Large intestine (tissue), 3 donors: Measurements from ENCODE around the gene GALNT18. TPM values are rescaled to one million over a fixed set of nuclear protein-coding genes. Genes with fewer than 3 reads are reported as not detected.

ENCODE experiments used
- DNase-seq, 2 donors: peaks; one replicate each; pipeline versions ENCODE4 v3.0.0 to v3.0.0-alpha.2; 2013
- H3K27ac ChIP-seq: one replicate; pipeline ENCODE4 v1.5.1; 2013; ENCODE audit warnings: low read length
- H3K27me3 ChIP-seq: 2 replicates; pipeline ENCODE4 v1.6.1; 2013; ENCODE audit warnings: low read length; ENCODE audit not compliant: control insufficient read depth, insufficient read depth
- H3K36me3 ChIP-seq: 2 replicates; pipeline ENCODE4 v1.6.1; 2013; ENCODE audit warnings: low read length; ENCODE audit not compliant: control insufficient read depth, insufficient read depth
- H3K4me1 ChIP-seq: one replicate; pipeline ENCODE4 v1.6.1; 2013; ENCODE audit warnings: low read length; ENCODE audit not compliant: control insufficient read depth, insufficient read depth
- H3K4me3 ChIP-seq: one replicate; pipeline ENCODE4 v1.5.1; 2013; ENCODE audit warnings: low read length
- H3K9me3 ChIP-seq: one replicate; pipeline ENCODE4 v1.6.1; 2013; ENCODE audit warnings: mild to moderate bottlenecking, low read depth, low read length, moderate library complexity; ENCODE audit not compliant: control insufficient read depth
- WGBS: methylation state at CpG from one replicate; pipeline ENCODE4 v1.1.5; 2013; ENCODE audit warnings: low lambda C conversion rate; ENCODE audit not compliant: insufficient coverage; 5-methylcytosine and 5-hydroxymethylcytosine counted together
- polyA plus RNA-seq: library from polyadenylated mRNA; unstranded; fragments of 120-200 nt; gene quantifications from one replicate; pipeline ENCODE4 v1.2.1, GENCODE V29; 2013

GALNT18 gene
- polyA plus RNA-seq, 1 donor = 3.7 TPM

DNA sequence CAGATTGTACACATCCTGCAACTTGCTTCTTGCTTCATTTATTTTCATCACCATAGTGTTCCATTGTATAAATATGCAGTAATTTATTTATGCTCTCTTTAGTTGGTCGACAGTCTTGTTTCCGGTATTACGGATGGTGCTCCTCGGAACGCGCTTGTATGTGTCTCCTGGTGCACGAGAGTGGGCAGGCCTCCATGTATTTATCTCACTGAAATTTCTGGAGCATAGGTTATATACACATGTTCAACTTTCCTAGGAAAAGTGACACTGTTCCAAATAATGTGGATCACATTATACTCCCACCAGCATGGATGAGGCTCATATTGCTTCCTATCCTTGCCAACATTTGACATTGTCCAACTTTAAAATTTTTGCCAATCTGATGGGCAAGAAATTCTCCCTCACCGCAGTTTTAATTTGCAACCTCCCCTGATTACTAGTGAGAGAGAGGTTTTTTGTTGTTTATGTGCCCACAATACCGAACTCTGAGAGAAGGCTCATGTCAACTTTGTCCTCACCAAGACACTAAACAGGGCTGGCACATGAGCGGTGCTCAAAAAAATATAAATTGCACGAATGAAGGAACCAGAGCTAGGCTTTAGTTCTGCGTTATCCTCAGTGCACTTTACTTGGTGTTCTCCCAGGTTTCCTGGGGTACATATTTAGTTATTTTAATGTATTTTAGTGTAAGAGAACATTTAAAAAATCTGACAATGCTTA, 272.5 kb downstream of the GALNT18 start:
- Histone ChIP-seq H3K4me1 (no peaks in the 10 kb centered on the region), H3K27me3 (no peaks in the 10 kb centered on the region), H3K36me3 (no peaks in the 10 kb centered on the region), H3K9me3 (no peaks in the 10 kb centered on the region), H3K4me3 (no peak overlapping the region), H3K27ac (no peak overlapping the region)
- 80% methylated on average over 2 of the region's 12 CpGs for WGBS
- DNase-seq = peak in 1 of 2 donors; percentile 8

DNA sequence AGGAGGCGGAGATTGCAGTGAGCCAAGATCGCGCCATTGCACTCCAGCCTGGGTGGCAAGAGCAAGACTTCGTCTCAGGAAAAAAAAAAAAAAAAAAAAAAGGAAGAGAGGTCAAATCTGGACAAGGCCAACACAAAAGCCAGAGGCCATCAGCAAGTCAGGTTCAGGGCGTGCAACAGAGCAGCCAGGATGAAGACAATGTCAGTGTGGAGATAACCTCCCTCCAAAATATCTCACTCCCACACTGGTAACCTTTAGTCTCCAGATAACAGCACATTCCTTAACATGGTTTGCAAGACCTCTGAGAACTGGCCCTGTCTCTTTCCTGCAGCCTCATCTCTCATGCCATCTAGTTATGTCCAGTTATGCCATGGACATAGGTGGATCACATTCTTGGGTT, 273.5 kb downstream of the GALNT18 start:
- no peak for DNase-seq
- no peaks in the 10 kb centered on the region for H3K27me3 ChIP-seq

DNA sequence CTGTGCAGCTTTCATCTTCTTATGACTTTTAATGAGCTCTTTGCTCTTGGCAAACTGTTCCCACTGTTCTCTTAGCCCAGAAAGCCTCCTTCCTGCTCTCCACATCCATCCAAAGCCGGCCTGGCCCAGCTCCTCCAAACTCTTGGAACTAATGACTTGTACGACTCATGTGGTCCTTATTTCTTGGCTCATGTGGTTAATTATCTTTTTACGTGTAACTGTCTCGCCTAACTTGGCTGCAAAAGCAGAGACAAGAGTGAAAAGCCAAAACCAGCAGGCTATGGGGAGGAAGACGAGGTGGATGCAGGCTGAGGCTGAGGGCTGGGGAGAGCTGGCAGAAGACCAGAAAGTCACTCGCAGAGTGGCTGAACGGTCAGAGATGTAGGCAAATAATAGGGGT, 274.2 kb downstream of the GALNT18 start:
- no peaks in the 10 kb centered on the region for H3K9me3 ChIP-seq
- no peak overlapping the region for H3K27ac ChIP-seq
- 82% methylated on average over 3 of the region's 7 CpGs for WGBS
- H3K4me1 ChIP-seq = no peaks in the 10 kb centered on the region
- no peak overlapping the region for H3K4me3 ChIP-seq
- peak in 1 of 2 donors; percentile 21 for DNase-seq
- no peaks in the 10 kb centered on the region for H3K27me3 ChIP-seq
- H3K36me3 ChIP-seq = no peaks in the 10 kb centered on the region

More for the DNA sequence above, 273.5 kb downstream of the GALNT18 start:
- Histone ChIP-seq H3K36me3 (no peaks in the 10 kb centered on the region), H3K9me3 (no peaks in the 10 kb centered on the region), H3K27ac (no peak overlapping the region), H3K4me1 (no peaks in the 10 kb centered on the region), H3K4me3 (no peak overlapping the region)
- no CpG with 5 or more reads among the region's 5 CpGs for WGBS

DNA sequence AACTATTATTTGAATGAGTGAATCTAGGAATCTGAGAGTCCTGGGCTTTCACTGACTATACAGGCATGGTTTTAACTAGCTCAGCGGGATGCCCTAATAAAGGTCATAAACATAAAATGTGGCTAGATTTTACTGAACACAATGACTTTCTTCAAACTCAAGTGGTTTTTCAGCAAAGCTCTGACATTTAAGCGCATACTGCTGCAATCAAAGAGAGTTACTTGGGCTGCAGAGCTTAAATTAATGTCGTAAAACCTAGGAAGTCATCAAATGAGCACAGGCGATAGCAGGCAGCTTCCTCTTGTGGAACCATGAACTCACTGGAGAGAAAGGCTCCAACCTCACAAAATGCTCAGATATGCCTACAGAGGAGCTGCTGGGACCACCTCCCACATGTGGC, 275.5 kb downstream of the GALNT18 start:
- H3K27ac ChIP-seq = no peak overlapping the region
- WGBS = no CpG with 5 or more reads among the region's 4 CpGs
- no peaks in the 10 kb centered on the region for H3K36me3 ChIP-seq
- no peak overlapping the region for H3K4me3 ChIP-seq
- H3K4me1 ChIP-seq = no peaks in the 10 kb centered on the region
- DNase-seq = no peak
- no peaks in the 10 kb centered on the region for H3K9me3 ChIP-seq
- H3K27me3 ChIP-seq = no peaks in the 10 kb centered on the region

DNA sequence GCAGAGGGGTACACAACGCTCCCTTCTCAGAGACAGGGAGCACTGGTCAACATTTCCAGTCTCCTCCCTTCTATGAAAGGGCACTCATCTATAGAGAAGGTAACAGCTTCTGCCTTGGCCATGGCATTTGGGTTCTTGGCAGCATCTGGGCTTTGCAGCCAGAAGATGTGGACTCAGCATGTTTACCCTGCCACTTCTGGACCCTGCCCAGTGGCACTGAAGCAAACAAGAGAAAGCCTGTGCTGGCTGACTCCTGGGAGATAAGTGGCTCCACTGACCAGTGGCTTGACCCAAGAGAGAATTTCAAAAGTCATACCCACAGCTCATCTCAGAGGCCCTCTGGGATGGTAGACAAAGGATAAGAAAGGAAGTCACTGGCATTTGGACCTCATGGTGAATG, 276.7 kb downstream of the GALNT18 start:
- Histone ChIP-seq H3K27ac (no peak overlapping the region), H3K9me3 (no peaks in the 10 kb centered on the region), H3K4me3 (no peak overlapping the region), H3K36me3 (no peaks in the 10 kb centered on the region), H3K4me1 (no peaks in the 10 kb centered on the region), H3K27me3 (no peaks in the 10 kb centered on the region)
- no peak for DNase-seq
- no CpG with 5 or more reads among the region's 1 CpG for WGBS

DNA sequence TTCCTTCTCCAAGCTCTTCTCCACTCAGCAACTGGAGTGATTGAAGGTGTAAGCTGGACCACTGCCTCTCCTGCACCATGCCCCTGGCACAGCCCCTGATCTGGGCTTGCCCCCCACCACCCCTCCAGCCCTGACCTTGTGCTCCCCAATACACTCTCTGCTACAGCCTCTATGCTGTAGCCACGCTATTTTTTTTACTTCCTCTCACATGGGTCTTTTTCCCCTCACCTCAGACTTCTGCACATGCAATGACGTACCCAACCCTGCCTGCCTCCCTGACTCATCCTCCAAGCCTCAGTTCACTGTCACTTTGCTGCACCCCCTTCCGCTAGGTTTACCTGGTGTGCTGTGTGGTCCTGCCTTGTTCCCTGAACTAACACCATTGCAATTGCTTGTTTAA, 277.8 kb downstream of the GALNT18 start:
- no peak for DNase-seq
- 67% methylated on average over 1 of the region's 3 CpGs for WGBS
- no peaks in the 10 kb centered on the region for H3K27me3 ChIP-seq
- no peaks in the 10 kb centered on the region for H3K9me3 ChIP-seq
- no peak overlapping the region for H3K27ac ChIP-seq
- no peaks in the 10 kb centered on the region for H3K36me3 ChIP-seq
- H3K4me1 ChIP-seq = no peaks in the 10 kb centered on the region
- H3K4me3 ChIP-seq = no peak overlapping the region

DNA sequence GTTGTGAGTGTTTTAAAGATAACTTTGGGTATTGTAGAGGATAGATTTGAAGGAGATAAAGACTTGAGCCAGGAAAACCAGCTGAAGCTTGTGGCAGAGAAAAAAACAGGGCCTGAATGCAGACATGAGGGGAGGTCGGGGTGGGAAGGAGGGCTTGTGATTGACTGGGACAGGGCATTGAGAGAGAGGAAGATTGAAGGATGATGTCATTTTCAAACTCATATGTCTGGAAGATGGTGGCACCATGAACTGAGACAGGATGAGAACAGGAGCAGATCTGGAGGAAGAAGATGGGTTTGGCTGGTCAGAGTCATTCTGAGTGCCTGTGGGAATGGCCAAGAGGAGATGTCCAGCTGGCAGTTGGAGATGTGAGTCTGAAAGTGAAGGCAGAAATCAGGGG, 283.5 kb downstream of the GALNT18 start:
- no peaks in the 10 kb centered on the region for H3K9me3 ChIP-seq
- no peak for DNase-seq

DNA sequence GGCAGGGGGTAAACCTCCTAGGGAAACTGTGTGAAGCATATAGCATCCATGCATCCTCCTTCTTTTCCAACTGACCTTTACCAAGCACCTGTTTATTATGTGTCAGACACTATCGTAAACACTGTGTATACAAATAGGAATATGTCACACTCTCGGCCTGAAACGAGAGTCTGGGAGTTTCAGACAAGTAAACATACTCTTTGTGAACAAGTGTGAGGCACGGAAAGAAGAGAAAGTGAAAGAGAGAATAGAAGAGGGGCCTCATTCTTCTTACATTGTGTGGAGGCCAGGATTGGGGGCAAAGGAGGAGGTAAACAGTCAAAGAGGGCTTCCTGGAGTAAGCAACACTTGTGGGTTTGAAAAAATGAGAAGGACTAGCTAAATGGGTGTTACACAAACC, 285.1 kb downstream of the GALNT18 start:
- 30% methylated on average over 3 of the region's 4 CpGs for WGBS
- Histone ChIP-seq H3K4me1 (no peaks in the 10 kb centered on the region), H3K4me3 (no peak overlapping the region), H3K27me3 (no peaks in the 10 kb centered on the region), H3K27ac (no peak overlapping the region), H3K9me3 (no peaks in the 10 kb centered on the region), H3K36me3 (no peaks in the 10 kb centered on the region)
- DNase-seq = no peak

More for the DNA sequence above, 283.5 kb downstream of the GALNT18 start:
- H3K4me3 ChIP-seq = no peak overlapping the region
- H3K27me3 ChIP-seq = no peaks in the 10 kb centered on the region
- 57% methylated on average over 1 of the region's 1 CpG for WGBS
- H3K36me3 ChIP-seq = no peaks in the 10 kb centered on the region
- H3K4me1 ChIP-seq = no peaks in the 10 kb centered on the region
- no peak overlapping the region for H3K27ac ChIP-seq

DNA sequence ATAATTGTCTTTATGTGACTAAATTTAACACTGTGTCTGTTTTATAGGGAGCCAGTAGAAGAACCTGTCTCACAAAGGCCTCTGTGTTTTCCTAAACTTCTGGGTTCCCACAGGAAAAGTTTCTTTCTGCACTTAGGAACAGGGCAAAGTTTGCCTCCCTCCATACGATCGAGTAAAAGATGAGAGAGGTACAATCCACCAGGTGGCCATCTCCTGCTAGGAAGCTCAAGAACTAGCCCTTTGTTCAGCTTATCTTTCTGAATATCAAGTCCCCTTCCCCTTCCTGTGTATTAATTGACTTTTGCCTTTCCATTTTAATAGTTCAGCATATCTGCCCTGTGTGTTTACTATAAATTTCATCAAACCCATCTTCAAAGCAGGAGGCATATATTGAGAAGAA, 286.8 kb downstream of the GALNT18 start:
- Histone ChIP-seq H3K27me3 (no peaks in the 10 kb centered on the region), H3K4me1 (no peaks in the 10 kb centered on the region), H3K4me3 (no peak overlapping the region), H3K27ac (no peak overlapping the region), H3K36me3 (no peaks in the 10 kb centered on the region), H3K9me3 (no peaks in the 10 kb centered on the region)
- no CpG with 5 or more reads among the region's 2 CpGs for WGBS
- DNase-seq = no peak

DNA sequence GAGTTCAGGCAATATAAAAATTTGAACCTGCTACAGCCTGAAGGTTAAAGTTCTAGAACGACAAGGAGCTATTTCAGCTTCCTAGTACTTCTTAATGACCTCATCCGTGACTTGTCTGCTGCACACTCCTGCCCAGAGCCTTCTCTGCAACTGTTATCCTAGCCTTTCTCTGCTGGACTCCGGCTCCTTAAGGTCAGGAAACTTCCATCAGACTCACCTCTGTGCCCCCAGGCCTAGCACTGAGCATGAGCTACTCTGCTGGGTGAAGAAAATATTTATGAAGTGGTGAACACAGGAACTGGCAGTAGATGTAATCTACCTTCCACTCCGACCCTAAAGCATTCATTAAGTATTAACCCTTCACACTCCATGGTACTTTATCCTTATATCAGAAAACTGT, 287.2 kb downstream of the GALNT18 start:
- no peaks in the 10 kb centered on the region for H3K36me3 ChIP-seq
- WGBS = no CpG with 5 or more reads among the region's 4 CpGs
- H3K4me1 ChIP-seq = no peaks in the 10 kb centered on the region
- DNase-seq = no peak
- H3K27ac ChIP-seq = no peak overlapping the region
- no peak overlapping the region for H3K4me3 ChIP-seq
- H3K27me3 ChIP-seq = no peaks in the 10 kb centered on the region
- no peaks in the 10 kb centered on the region for H3K9me3 ChIP-seq

DNA sequence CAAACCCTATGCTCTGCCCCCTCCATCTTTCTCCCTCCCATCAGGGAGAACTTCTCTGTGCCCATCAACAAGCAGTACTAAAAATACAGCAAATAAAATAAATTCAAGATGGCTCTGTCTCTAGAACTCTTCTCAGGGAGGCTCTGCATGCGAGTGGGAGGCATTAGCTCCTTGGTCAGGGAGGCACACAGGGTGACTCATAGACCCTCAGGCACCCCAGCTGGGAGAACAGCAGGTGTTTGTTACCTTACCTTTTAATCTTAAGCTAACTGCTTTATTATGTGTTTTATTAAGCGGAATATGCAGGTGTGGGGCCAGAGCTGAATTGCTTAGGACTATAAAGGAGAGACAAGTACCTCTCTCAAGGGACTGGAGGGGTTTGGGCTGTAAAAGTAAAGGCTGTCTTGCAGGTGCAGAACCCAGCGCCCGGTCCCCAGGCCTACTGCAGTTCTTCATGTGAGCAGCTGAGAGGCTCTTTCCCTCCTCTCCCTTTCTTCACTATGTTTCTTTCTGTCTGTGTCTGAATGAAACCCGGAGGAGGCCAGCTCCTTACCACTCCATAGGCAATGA, 289.6 kb downstream of the GALNT18 start:
- no peaks in the 10 kb centered on the region for H3K4me1 ChIP-seq
- no peak overlapping the region for H3K4me3 ChIP-seq
- no peaks in the 10 kb centered on the region for H3K27me3 ChIP-seq
- no peak overlapping the region for H3K27ac ChIP-seq
- H3K9me3 ChIP-seq = no peaks in the 10 kb centered on the region
- WGBS = no CpG with 5 or more reads among the region's 5 CpGs
- H3K36me3 ChIP-seq = no peaks in the 10 kb centered on the region
- DNase-seq = no peak
